HL-60/S4 treated with phorbol 12-myristate 13-acetate at 8.2 ng/mL for 4 days and 3 days (cell line): ENCODE results near the gene STOML1.
"Not testable (repeated sequence)": the region's sequence is repeated elsewhere in the genome, so short reads cannot be mapped to it uniquely, and the experiment has no call there.

Experiments used
- in situ Hi-C: fragments of 300-500 bp; cut with MboI; formaldehyde crosslinking; loops from 2 replicates; pipeline ENCODE4 v1.15.0; 2022; ENCODE audit warnings: low sequenced_read_pairs

STOML1 gene

DNA sequence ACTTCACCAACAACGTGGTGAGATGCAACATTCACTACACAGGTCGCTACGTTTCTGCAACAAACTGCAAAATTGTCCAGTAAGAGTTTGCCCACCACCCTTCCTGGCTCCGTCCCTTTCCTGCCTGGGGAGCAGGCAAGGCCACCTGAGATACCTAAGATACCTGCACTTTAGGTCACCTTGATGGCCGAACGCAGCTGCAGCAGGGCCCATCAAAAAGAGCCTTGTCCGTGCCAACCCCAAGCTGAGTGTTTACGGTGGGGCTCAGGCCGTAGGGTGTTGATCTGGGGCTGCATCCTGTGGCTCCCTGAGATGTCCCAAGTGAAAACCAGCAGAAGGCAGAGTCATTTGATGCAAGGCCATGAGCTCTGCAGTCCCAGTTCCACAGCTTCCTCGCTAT, 42.6 kb downstream of the STOML1 start:
- in situ Hi-C loops = no loop called here

DNA sequence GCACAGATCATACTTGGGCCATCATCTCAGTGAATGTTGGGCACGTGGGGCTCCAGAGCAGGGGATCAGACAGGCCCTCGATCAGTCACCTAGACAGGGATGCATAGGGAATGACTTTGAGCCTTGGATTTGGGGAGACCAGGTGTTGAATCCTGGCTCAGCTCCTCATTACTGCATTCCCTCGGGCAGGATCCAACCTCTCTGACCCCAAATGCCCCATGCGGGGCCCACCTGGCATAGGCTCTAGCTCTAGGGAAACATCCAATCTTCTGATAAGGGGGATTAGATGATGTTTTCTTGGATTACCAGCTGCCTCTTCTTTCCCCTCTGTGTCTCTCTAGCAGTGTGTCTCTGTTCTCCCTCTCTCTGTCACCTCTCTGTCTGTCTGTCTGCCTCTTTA, 43.1 kb downstream of the STOML1 start:
- in situ Hi-C loops = no loop called here

DNA sequence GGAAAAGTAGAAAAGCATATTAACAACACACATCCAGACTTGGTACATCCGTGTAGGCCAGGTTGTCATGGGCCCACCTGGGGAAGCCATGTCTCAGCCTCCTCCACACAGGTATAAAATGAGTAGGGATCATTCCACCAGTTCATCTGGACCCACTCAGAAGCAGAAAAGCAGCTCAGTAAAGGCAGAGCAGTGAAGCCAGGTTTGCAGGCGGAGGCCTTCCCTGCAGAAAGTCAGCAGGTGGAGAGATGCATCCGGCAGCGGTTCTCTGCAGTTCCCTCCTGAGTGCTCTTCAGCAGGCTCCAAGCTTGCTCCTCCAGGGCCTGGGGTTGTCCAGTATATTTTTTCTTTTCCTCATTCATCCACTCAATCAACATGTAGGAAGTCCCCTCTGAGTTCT, 43.7 kb downstream of the STOML1 start:
- in situ Hi-C loops = no loop called here

DNA sequence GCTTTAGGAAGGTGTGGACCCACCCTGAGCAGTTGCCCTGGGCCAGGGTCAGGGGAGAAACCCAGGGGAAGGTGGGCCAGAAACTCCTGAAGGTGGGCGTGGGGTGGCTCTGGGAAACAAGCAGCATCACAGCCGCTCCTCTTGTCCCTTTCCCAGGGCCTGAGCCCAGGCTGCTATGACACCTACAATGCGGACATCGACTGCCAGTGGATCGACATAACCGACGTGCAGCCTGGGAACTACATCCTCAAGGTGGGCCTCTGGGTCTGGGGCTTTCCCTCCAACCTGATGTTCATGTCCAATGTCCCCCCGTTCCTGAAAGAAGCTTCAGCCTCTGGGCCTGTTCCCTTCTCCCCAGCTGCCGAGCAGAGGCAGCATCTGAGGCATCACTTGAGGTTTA, 44.4 kb downstream of the STOML1 start:
- in situ Hi-C loops = no loop called here

DNA sequence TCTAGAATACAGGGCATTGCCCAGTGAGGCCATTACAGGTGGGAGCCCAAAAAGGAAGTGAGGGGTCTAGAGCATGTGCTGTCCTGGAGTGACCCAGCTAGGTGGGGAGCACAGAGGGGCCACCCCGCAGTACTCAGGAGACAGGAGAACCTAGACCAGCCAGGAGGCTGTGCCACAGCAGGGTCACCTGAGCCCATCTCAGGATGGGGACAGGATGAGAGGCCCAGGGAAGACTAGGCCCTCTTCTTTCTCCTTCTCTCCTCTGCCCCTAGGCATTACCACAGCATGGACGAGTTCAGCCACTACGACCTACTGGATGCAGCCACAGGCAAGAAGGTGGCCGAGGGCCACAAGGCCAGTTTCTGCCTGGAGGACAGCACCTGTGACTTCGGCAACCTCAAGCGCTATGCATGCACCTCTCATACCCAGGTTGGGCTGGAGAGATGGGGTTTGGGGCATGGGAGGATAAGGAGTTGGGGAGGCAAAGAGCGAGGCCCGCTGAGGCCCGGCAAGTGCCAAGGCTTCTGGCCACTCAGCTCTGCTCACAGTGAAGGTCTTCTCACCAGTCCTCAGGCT, 45.2 kb downstream of the STOML1 start:
- in situ Hi-C loops = no loop called here

DNA sequence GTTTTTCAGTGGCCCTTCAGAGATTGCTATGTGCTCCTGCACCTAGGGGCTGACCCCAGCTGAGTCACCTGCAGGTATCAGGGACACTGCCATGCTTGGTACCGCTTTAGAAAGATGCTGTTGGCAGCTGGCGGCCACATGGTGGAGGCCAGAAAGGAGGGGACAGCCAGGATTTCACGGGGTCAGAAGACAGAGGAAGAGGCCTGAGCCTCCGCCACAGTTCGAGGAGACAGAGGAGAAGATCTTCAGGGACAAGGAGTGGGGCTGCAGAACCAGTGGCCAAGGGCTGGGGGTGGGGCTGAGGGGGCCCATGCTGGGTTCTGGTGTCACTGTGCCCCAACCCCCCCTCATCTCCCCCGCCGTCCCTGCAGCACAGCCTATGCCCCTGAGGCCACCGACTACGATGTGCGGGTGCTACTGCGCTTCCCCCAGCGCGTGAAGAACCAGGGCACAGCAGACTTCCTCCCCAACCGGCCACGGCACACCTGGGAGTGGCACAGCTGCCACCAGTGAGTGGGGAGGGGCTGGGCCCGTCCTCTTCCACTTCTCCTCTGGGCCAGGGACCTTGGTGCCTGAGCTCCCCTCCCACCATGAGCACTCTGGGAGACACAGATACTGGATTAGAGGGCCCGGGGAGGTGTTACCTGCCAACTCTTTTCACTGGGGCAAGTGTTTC, 45.9 kb downstream of the STOML1 start:
- in situ Hi-C loops = no loop called here

DNA sequence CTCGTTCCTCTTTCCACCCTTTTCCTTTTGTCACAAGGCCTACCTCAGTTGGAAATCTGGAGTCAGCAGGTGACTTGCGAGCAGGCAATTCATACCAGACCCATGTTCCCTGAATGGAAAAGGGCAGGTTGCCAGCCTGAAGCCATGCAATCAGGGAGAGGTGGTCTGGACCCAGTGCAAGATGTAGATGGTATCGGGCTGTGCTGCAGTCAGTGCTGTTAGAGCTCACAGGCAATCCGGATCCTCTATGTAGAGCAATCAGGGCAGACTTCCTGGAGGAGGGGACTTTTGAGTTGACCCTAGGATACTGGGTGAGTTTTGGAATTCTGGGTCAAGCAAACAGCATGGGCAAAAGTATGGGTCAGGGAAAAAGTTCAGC, 47.0 kb downstream of the STOML1 start:
- in situ Hi-C loops = no loop called here

DNA sequence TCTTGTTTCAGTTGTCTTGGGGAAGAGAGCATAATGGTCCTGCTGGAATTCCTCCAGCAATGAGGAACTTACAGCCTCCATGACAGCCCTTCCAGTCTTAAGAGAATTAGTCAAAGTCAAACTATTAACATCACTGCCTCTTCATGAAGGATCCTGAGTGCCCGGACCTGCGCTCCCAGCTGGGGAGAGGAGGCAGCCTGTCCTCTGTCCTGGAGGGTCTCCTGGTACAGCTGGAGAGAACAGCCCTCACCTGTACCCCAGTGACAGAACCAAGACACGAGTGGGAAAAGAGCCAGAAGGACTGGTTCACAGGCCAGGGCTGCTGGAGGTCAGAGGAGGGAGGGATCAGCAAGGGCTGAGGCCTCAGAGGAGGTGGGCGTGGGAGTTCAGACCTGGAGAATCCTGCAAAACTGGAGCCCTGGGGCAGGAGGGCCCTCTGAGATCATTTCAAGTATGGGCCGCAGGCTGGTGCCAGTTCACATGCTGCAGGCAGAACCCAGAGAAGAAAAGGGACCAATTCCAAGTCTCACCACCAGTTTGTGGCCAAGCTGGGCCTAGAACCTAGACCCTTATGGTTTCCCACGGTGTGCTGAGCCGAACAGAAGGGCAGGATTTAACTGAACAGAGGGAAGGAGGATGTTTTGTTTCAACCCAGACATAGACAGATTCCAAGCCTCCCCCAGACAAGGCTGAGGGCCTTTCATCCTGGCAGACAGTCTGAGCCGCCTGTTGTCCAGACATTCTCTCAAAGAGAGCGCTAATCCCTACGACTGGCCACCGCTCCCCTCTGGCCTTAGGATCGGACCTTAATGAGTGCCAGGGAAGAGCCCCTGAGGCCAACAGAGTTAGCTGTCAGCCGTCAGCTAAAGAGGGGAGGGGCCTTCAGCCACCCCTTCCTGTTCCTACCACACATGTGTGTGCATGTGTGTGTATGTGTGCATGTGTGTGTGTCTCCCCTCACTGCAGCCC, 47.6 kb downstream of the STOML1 start:
- in situ Hi-C loops = no loop called here

DNA sequence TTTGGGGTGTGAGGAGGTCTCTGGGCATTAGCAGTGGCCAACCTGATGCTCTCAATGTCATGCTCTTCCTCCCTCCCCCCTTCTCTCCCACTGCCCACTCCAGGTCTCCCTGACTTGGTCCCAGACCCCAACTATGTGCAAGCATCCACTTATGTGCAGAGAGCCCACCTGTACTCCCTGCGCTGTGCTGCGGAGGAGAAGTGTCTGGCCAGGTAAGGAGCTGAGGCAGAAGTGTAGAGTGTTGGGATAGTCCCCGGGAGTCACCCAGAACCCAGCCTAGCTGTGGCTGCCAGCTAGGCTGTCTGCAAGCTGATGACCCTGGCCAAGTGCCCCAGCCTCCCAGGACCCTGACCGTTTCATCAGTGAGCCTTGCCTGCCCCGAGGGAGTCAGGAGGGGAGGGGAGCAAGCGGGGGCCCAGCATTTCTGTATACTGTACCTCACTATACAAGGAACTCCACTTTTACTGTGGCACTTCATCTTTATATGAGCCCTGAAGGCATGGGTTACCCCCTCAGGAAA, 49.3 kb downstream of the STOML1 start:
- in situ Hi-C loops = no loop called here

DNA sequence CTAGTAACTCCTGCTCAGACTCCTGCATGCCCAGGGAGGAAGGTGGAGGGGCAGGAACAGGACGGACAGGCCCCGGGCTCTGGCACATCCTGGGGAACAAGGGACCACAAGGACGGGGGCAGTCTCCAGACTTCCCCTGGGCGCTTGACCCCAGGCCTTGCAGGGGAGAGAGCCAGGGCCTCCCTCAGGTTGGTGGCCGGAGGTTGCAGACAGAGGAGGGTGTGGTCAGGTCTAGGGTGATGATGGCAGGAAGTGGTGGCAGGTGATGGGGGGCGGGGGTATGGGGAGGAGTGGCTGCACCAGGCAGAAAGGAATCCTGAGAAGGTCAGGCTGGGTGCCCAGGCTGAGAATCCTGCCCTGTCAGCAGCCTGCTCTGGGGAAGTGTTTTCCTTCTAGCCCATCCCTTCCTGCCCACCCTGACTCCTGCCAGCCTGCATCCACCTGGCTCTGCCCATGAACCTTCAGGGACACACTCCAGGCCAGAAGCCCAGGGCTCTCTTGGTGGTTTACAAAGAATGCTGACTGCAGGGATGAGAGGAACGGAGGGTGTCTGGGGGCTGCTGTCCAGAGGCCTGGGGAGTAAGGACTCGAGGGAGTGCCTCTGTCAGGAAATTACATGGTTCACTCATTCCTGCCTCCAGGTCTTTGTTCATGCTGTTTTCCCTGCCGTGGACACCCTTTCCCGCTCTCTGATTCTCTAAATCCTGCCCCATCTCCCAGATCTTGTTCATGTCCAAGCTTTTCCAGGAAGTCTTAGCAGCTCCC, 50.0 kb downstream of the STOML1 start:
- in situ Hi-C loops = no loop called here

DNA sequence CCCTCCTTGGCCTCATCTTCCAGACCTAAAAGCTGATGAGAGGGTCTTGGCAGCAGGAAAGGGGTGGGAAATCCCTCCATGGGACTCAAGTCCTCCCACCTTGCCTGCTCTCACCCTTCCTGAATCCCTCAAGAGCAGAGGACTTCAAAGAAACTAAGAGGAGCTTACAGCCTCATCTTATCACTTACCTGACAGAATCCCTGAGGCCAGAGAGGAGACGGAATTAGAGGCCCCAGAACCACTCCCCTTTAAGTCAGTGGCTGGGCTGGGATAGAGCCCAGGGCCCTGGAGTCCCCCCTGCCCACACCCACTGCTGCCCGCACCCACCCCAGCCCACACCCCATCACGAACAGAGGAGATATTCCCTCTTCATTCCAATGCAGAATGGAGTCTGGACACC, 50.6 kb downstream of the STOML1 start:
- in situ Hi-C loops = no loop called here

DNA sequence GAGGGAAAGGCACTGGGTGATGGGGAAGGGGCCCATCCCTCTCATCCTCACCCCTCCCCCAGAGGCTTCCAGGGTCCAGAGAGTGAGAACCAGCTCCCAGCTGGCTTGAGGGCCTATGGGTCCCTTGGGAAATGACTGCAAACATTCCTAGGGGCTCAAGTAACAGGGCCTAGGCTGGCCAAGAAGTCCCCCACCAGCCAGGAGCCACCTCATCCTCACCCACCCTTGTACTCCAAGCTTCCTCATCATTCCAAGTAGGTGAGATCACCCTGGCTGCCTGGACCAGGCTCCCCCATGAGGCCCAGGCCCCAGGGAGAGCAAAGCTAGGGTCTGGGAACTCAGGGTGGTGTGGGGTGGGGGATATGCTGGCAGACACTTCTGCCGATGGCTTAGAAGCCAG, 51.1 kb downstream of the STOML1 start:
- in situ Hi-C loops = no loop called here

DNA sequence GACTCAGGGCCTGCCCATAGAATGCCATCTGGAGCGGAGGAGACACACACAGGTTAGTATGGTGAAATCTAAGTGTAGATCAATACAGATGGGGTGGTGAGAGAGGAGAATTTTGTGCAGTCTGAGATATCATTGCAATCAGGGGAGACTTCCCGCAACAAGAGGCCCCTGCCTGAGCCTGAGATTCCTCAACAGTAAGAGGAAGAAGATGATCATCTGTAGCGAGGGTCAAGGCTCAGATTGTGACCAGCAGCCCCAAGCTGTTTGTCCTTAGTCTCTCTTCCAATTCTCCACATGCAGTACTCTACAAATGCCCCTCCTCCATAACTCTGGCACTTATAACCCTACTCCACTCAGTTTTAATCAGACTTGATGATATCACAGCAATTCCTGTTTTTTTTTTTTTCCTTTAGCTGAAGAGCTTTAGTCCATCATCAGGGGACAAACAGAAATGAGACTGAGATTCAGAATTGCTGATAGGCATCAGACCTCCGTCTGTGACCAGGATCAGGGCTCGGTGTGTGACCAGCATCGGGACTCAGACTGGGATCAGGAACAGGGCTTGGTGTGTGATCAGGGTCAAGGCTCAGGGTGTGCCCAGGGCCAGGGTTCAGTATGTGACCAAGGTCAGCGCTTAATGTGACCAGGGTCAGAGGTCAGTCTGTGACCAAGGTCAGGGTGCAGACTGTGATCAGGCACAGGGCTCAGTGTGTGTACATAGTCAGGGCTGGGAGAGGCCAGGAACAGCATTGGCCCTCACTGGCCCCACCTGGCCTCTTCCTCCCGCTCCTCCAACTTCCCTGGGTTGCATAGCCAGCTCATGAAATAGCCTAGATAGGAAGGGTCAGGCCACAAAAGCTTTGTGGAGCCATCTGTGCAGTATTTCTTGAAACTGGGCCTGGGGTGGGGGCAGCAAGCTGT, 51.8 kb downstream of the STOML1 start:
- in situ Hi-C loops = no loop called here

DNA sequence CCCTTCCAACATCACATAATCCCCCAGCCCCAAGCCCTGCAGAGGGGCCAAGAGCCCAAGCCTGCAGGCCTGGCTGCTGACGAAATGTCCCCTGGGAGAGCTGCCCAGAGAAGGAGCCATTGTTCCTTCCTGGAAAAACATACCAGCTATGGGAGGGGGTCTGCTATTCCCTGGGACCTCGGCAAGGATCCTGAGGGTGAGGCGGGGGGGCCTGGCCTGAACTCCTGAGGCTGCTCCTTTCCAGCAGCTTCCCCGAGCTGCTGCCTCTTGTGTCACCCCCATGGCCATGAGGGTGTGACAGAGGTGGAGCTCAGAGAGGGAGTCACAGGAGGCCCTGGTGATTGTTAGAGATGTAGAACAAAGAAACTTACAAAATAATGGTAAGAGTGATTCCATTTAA, 53.0 kb downstream of the STOML1 start:
- in situ Hi-C loops = no loop called here

DNA sequence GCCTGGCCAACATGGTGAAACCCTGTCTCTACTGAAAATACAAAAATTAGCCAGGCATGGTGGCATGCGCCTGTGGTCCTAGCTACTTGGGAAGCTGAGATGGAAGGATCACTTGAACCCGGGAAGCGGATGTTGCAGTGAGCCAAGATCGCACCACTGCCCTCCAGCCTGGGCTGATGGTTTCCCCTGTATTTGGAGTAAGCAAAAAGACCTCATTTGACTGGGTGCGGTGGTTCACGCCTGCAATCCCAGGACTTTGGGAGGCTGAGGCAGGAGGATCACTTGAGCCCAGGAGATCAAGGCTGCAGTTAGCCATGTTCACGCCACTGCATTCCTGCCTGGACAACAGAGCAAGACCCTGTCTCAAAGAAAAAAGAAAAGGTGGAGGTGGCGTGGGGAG, 53.6 kb downstream of the STOML1 start:
- in situ Hi-C loops = not testable (repeated sequence)

DNA sequence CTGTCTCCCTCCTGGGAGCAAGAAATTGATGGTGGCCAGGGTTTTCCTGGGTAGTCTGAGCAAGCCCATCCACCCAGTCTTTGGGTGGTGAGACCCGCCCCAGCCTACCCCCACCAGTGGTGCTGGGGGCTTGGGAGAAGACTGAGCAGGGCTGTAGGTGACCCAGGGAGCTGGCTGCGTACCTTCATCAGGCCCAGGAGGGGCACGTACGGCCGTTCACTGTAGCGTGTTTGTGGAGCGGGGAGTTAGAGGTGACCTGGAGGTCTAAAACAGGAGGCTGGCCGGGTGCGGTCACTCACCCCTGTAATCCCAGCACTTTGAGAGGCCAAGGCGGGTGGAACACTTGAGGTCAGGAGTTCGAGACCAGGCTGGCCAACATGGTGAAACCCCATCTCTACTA, 54.4 kb downstream of the STOML1 start:
- in situ Hi-C loops = no loop called here

DNA sequence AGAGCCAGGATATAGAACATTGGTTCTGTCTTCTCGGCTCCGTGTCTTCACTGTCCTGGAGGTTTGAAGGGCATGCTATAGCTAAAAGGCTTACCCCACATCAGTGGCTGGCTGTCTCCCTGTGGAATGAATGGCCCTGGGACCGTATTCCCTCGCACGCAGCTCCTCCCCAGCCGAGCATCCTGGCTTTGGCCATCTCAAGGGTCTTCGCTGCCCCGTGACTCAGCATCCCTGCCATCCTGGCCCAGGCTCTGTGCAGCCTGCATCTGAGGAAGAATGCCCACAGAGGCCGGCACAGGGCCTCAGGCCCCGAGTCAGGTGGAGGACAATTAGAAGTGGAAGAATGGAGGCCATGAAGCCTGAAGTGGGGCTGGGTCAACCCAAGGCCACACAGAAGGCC, 54.8 kb downstream of the STOML1 start:
- in situ Hi-C loops = no loop called here

DNA sequence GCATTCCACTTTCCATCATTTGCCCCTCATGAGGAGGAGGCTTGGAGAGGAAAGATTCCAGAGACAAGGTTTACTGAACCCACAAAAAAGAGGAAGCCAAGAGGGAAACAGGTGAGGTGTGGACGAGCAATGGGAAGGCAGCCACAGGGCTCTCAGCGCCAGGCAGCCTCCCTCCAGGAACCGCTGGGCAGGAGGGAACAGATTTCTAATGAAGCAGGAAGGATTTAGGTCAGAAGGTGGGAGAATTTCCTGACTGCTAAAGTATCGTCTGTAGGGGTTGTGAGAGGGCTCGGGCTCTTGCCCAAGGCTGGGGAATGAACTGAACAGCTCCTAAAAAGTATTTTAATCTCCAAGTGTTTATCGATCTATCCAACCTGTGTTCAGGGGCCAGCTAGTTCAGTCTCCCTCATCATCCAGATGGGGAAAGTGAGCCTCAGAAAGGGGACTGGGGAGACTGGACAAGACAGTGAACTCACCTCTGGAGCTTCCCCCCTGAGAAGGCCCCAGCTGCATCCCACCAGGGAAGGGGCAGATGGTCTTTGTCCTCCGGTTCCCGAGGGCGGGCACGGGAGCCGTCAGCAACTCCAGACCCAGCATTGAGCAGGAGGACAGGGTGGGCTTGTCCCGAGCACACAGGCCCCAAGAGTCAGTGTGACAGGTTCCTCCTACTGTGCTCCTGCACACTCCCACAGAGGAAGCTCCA, 55.4 kb downstream of the STOML1 start:
- in situ Hi-C loops = no loop called here

DNA sequence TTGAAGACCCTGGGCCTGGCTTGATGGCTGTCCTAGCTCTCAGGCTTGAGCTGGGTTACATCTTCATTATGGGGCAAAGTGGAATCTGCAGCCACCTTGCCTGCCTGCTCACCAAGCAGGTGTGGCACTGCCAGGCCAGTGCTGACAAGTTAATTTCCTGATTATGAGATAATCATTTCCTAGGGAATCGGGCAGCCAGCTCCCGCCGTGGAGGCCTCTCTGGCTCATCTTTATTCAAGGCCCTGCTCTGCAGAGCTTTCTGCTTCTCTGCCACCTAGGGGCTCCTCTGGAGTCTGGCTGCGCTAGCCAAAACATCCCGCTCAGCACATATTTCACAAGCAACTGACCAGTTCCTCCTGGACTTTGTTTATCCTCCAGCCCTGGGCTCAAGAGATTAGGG, 55.9 kb downstream of the STOML1 start:
- in situ Hi-C loops = no loop called here
